HG03571 (cell line): ENCODE results near the gene MRTFB.
"Not testable (repeated sequence)": the region's sequence is repeated elsewhere in the genome, so short reads cannot be mapped to it uniquely, and the experiment has no call there.

Experiments
- ATAC-seq: cut with Tn5 transposase; IDR thresholded peaks from one replicate; pipeline ENCODE4 v1.9.1; 2021; ENCODE audit not compliant: unreplicated experiment

MRTFB gene

DNA sequence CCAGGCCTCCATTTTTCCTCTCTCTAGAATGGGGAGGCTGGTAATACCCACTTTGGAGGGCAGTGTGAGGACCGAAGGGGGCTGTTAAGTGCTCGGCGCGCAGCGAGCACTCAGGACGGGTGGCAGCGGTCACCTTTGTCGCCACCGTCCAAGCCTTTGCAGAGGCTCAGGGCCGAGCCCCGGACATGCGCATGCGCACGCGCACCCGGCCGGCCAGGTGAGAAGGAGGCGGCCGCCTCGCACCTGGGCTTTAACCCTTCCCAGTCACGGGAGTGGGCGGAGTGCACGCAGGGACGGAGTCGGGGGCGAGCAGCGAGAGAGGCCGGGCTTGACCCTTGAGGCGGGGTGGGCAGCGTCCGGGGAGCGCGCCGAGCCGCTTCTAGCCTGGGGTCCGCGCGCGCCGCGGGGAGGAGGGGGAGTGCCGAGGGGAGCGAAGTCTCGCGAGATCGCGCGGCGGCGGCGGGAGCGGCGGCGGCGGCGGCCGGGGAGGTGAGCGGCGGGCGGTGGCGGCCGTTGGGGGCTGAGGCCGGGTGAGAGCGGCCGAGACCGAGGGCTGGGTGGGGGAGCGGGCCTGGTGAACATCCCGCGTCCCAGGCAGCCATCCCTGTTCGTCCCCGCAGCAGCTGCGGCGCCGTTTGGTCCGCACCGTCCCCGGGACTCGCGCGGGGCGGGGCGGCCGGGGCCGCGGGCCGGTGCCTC, at the start of gene MRTFB:
Gene MRTFB, plus strand, starts transcription at position 443 of the 699 bp plus-strand sequence. CDS start 69,288 bp downstream, outside the sequence.
- peak; percentile 83 for ATAC-seq

- not testable (repeated sequence) for ATAC-seq
Measured at GRCh38 chr16:14023526-14023925, 47.6 kb upstream of the MRTFB start.

DNA sequence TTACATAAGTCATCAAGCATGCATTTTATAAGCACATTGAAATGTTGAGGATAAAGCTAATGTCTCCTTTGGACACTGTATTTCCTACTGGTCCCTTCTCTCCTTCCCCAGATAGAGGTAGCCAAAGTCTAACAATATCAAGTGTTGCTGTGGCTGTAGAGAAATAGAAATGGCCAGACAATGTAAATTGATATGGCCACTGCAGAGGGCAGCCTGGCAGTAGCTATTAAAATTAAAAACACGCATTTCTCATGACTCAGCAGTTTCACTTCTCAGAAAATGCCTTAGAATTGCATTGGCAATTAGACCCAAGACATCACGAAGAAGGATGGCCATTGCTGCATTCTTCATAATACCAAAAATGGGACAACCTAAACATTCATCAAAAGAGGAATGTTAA, 46.8 kb upstream of the MRTFB start:
- no peak for ATAC-seq

DNA sequence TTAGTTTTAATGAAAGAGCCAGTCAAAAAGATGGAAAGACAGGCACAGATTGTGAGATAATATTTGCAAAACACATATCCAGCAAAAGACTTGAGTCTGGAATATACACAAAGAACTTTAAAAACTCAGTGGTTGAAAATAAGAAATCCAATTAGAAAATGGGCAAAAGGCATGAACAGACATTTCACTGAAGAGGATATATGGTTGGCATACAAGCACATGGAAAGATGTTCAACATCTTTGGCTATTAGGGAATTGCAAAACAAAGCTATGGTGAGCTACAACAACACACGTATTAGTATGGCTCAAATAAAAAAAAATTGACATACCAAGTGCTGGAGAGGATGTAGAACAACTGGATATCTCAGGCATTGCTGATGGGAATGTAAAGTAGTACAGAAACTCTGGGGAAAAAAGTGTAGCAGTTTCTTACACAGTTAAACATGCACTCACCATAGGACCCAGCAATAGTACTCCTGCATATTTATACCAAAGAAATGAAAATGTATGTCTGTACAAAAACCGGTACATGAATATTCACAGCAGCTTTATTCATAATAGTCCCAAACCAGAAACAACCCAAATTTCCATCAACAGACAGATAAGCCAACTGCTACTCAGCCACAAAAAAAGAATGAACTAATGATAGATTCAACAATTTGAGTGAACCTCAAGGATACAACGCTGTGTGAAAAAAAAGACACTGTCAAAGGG, 44.4 kb upstream of the MRTFB start:
- ATAC-seq = no peak

- no peak for ATAC-seq
Measured at GRCh38 chr16:14028202-14028601, 42.9 kb upstream of the MRTFB start.

- no peak for ATAC-seq
Measured at GRCh38 chr16:14029658-14030057, 41.5 kb upstream of the MRTFB start.

GRCh38 chr16:14035092-14035491, 36.0 kb upstream of the MRTFB start:
- ATAC-seq = no peak

GRCh38 chr16:14036889-14037288, 34.2 kb upstream of the MRTFB start:
- ATAC-seq = no peak

- ATAC-seq = no peak
Measured at GRCh38 chr16:14037960-14038359, 33.2 kb upstream of the MRTFB start.

GRCh38 chr16:14041164-14041563, 30.0 kb upstream of the MRTFB start:
- no peak for ATAC-seq

DNA sequence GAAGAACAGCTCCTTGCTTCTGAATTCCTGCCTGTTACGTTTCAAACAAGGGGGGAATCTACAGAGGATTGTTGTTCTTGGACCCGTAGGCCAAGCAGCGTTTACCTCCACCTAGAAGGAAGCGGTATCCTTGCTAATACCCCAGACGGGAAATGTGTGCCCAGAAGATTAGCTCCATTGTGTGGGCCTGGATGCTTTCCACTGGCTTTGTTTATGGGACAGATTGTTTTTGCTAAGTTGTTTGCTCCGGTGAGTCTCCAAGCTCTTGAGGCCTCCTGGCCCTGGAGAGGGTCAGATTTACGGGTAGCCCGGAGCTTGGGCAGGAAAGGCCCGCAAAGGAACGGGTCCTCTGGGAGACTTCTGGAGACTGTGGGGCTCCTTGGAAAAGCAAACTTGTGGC, 28.4 kb upstream of the MRTFB start:
- no peak for ATAC-seq

DNA sequence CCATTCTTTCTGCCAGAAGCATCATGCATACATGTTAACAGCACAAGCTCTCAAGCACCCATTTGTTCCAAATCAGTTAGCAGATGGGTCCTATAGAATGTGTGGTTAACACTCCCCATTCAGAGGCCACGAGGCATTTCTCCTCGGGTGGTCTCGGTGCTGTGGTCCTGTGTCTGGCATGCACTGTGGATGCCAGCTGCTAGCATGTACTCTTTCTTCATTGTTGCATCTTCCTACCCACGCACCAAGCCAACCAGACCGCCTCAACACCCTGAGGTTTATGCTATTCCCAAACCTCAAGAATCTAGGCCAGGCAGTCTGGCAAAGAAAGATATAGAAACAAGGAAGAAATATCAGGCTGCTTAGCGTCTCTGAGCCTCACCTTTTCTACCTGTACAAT, 27.8 kb upstream of the MRTFB start:
- ATAC-seq = no peak

DNA sequence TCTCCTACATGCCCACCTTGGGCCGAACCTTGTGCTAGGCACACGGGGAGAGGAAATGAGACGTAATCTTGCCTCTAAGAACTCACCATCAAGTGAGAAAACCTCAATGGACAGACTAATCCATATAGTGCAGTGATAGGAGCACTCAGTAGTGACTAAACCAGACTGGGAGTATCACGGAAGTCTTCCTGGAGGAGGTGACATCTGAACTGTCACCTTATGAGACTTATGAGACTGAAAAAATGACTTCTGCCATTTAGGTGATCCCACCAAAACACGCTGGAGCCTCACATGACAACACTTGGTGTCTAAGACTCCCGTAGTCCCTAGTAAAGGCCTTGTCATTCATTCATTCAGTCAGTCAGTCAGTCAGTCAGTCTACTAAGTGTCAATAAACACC, 27.3 kb upstream of the MRTFB start:
- ATAC-seq = no peak

- not testable (repeated sequence) for ATAC-seq
Measured at GRCh38 chr16:14047121-14047859, 23.8 kb upstream of the MRTFB start.

GRCh38 chr16:14050291-14051027, 20.7 kb upstream of the MRTFB start:
- no peak for ATAC-seq

DNA sequence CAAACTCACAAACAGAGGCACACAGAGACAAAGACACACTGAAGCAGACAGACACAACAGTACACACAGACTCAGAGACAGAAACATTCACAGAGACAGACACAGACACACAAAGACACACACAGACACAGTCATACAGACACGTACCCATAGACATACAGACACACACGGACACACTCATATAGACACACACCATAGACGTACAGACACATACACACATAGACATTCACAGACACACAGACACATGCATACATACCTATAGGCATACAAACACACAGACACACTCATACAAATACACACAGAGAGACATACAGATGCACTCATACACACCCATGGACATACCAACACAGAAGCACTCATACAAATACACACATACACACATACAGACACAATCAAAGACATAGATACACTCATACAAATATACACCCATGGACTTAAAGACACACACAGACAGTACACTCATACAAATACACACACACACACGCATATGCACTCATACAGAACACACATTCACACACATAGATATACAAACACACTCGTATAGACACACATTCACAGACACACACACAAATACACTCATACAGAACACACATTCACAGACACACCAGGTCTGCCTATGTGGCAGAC, 19.9 kb upstream of the MRTFB start:
- ATAC-seq = no peak

DNA sequence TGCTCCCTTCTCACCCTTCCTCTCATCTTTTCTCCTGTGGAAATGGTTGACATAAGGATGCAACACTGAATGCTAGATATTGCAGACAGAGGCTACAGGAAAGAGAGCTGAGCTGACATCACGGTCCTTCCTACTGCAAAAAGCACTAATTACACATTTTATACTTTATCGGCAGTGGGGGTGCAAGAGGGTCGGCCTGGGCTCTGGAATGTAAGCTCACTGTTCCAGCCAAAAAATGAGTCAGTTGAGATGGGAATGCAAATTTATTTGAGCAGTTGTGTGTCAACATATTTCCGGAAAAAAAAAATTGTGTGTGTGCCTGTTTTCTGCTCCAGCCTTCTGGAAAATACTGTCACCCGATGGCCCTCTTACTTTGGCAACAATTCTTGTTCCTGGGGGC, 14.1 kb upstream of the MRTFB start:
- no peak for ATAC-seq

DNA sequence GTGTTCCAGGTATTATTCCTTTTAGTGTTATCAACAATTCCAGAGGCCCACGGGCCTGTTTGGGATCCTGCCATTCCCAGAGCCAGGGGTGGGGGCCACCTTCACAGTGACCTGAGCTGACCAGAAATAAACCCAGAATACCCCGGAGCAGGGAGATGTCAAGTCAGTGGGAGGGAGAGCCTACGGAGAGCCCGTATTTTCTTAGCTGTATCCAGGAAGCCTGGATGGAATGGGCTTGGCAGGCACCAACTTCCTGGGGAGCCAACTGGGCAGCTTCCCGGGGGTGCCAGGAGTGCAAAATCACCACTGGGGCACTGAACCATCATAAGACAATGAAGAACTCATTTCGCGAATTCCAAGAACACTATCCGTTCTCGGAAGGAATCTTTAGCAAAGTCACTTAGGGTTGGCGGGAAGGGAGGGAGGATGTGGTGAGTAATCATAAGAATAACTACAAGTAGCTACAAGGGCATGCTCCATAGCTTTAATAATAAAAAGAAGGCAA, 13.2 kb upstream of the MRTFB start:
- ATAC-seq = no peak

GRCh38 chr16:14061732-14062259, 9.3 kb upstream of the MRTFB start:
- ATAC-seq = no peak

GRCh38 chr16:14062261-14062660, 8.9 kb upstream of the MRTFB start:
- no peak for ATAC-seq
